Neural cell (in vitro differentiated cells): Measurements from ENCODE around the gene LILRB4. TPM values are rescaled to one million over a fixed set of nuclear protein-coding genes. Genes with fewer than 3 reads are reported as not detected.

Experiments
- H2AFZ ChIP-seq: fragments of 200-600, 300-800 bp; sonication (generic), shearing (Covaris generic); 2 replicates; pipeline ENCODE4 v1.6.0; 2014; ENCODE audit warnings: low read depth, mild to moderate bottlenecking, antibody characterized with exemption, low read length, moderate library complexity
- H3F3A ChIP-seq: fragments of 200-600 bp; shearing (Covaris generic); 2 replicates; pipeline ENCODE4 v1.6.1; 2016; ENCODE audit warnings: mild to moderate bottlenecking, moderate library complexity, mixed read lengths, antibody characterized with exemption, low read length; ENCODE audit not compliant: insufficient read depth, poor library complexity, severe bottlenecking
- H3K27ac ChIP-seq: fragments of 200-600, 300-800 bp; sonication (generic), shearing (Covaris generic); 2 replicates; pipeline ENCODE4 v1.5.1; 2014; ENCODE audit warnings: mild to moderate bottlenecking, low read length, moderate library complexity
- H3K27me3 ChIP-seq: fragments of 300-800, 200-600 bp; sonication (generic), shearing (Covaris generic); 2 replicates; pipeline ENCODE4 v1.6.0; 2014; ENCODE audit warnings: mild to moderate bottlenecking, low read depth, low read length, moderate library complexity; ENCODE audit not compliant: insufficient read depth
- H3K36me3 ChIP-seq: fragments of 300-800, 200-600 bp; sonication (generic), shearing (Covaris generic); 2 replicates; pipeline ENCODE4 v1.5.1; 2014; ENCODE audit warnings: mild to moderate bottlenecking, antibody characterized with exemption, low read length, moderate library complexity; ENCODE audit not compliant: insufficient read depth
- H3K4me2 ChIP-seq: fragments of 300-800, 200-600 bp; sonication (generic), shearing (Covaris generic); 2 replicates; pipeline ENCODE4 v1.6.0; 2014; ENCODE audit warnings: mild to moderate bottlenecking, low read length
- H3K4me3 ChIP-seq: fragments of 300-800, 200-600 bp; sonication (generic), shearing (Covaris generic); 2 replicates; pipeline ENCODE4 v1.5.1; 2014; ENCODE audit warnings: mild to moderate bottlenecking, low read length, moderate library complexity
- H3K79me2 ChIP-seq: fragments of 200-600 bp; shearing (Covaris generic); replicated peaks from 2 replicates; pipeline ENCODE4 v1.6.0; 2014; ENCODE audit warnings: mild to moderate bottlenecking, low read length, moderate library complexity; ENCODE audit not compliant: insufficient read depth
- H3K9ac ChIP-seq: fragments of 300-800, 200-600 bp; sonication (generic), shearing (Covaris generic); 2 replicates; pipeline ENCODE4 v1.6.1; 2016; ENCODE audit warnings: mild to moderate bottlenecking, low read length, mixed read lengths
- H3K9me2 ChIP-seq: fragments of 200-600 bp; shearing (Covaris generic); 2 replicates; pipeline ENCODE4 v1.6.1; 2016; ENCODE audit warnings: mild to moderate bottlenecking, low read length, mixed read lengths; ENCODE audit not compliant: insufficient read depth
- H3K9me3 ChIP-seq: fragments of 200-600, 300-800 bp; sonication (generic), shearing (Covaris generic); 2 replicates; pipeline ENCODE4 v1.6.1; 2016; ENCODE audit warnings: mild to moderate bottlenecking, mixed run types, low read length, moderate library complexity, mixed read lengths
- H4K20me1 ChIP-seq: fragments of 200-600 bp; shearing (Covaris generic); 2 replicates; pipeline ENCODE4 v1.6.1; 2016; ENCODE audit warnings: mild to moderate bottlenecking, mixed run types; ENCODE audit not compliant: insufficient read depth
- CTCF ChIP-seq: fragments of 450-650 bp; IDR thresholded peaks from 2 replicates; pipeline ENCODE4 v1.5.1; 2014; ENCODE audit warnings: antibody characterized with exemption, mild to moderate bottlenecking, moderate library complexity; ENCODE audit not compliant: poor library complexity, severe bottlenecking
- EP300 ChIP-seq: fragments of 450-650 bp; conservative IDR thresholded peaks from 2 replicates; pipeline ENCODE4 v1.6.1; 2014; ENCODE audit warnings: antibody characterized with exemption, mild to moderate bottlenecking, moderate library complexity; ENCODE audit not compliant: poor library complexity, severe bottlenecking
- EZH2 ChIP-seq: fragments of 200-600, 300-800 bp; shearing (Covaris generic), sonication (generic); IDR thresholded peaks from 2 replicates; pipeline ENCODE4 v1.6.1; 2014; ENCODE audit warnings: antibody characterized with exemption, low read length, borderline replicate concordance, mild to moderate bottlenecking; ENCODE audit not compliant: insufficient read depth, poor library complexity, severe bottlenecking
- MXI1 ChIP-seq: fragments of 450-650 bp; conservative IDR thresholded peaks from 2 replicates; pipeline ENCODE4 v1.6.1; 2014; ENCODE audit warnings: antibody characterized with exemption, mild to moderate bottlenecking; ENCODE audit not compliant: poor library complexity, severe bottlenecking
- POLR2AphosphoS5 ChIP-seq: IDR thresholded peaks from 2 replicates; pipeline ENCODE4 v1.6.1; 2012
- RAD21 ChIP-seq: fragments of 450-650 bp; conservative IDR thresholded peaks from 2 replicates; pipeline ENCODE4 v1.6.1; 2014; ENCODE audit warnings: antibody characterized with exemption, mild to moderate bottlenecking, moderate library complexity
- REST ChIP-seq: IDR thresholded peaks from 2 replicates; pipeline ENCODE4 v1.6.1; 2012; ENCODE audit warnings: borderline replicate concordance
- SMC3 ChIP-seq: fragments of 450-650 bp; conservative IDR thresholded peaks from 2 replicates; pipeline ENCODE4 v1.6.1; 2014; ENCODE audit warnings: antibody characterized with exemption, mild to moderate bottlenecking, moderate library complexity; ENCODE audit not compliant: poor library complexity
- TAF1 ChIP-seq: IDR thresholded peaks from 2 replicates; pipeline ENCODE4 v1.6.1; 2012; ENCODE audit warnings: low read depth
- polyA plus RNA-seq: library from polyadenylated mRNA; depleted of rRNA; stranded (reverse); fragments of >200 nt; gene quantifications from 2 replicates; pipeline ENCODE4 v1.2.3, GENCODE V29; 2014

The LILRB4 gene
- polyA plus RNA-seq, 1 donor from 2014 or later = not detected

- no peak overlapping the region for H3K4me2 ChIP-seq
- no peaks in the 10 kb centered on the region for H3F3A ChIP-seq
- H3K4me3 ChIP-seq = no peak overlapping the region
- no peaks in the 10 kb centered on the region for H3K27me3 ChIP-seq
- TF ChIP-seq RAD21 (no peak), POLR2AphosphoS5 (no peak), EZH2 (no peak), CTCF (no peak), MXI1 (no peak), SMC3 (no peak), TAF1 (no peak), REST (no peak), EP300 (no peak)
- H3K79me2 ChIP-seq = no peaks in the 10 kb centered on the region
- H3K9me3 ChIP-seq = no peaks in the 10 kb centered on the region
- no peak overlapping the region for H3K9ac ChIP-seq
- no peaks in the 10 kb centered on the region for H3K9me2 ChIP-seq
- H4K20me1 ChIP-seq = no peaks in the 10 kb centered on the region
- no peak overlapping the region for H3K27ac ChIP-seq
- H3K36me3 ChIP-seq = no peaks in the 10 kb centered on the region
- no peak overlapping the region for H2AFZ ChIP-seq
These were observed 12.6 kb upstream of the LILRB4 start for GRCh38 chr19:54650108-54650655.

- H3K36me3 ChIP-seq = no peaks in the 10 kb centered on the region
- no peaks in the 10 kb centered on the region for H3K9me3 ChIP-seq
- no peaks in the 10 kb centered on the region for H3F3A ChIP-seq
- no peak overlapping the region for H3K4me2 ChIP-seq
- no peaks in the 10 kb centered on the region for H4K20me1 ChIP-seq
- H3K79me2 ChIP-seq = no peaks in the 10 kb centered on the region
- H3K9me2 ChIP-seq = no peaks in the 10 kb centered on the region
- H3K4me3 ChIP-seq = no peak overlapping the region
- TF ChIP-seq EP300 (no peak), TAF1 (no peak), RAD21 (no peak), POLR2AphosphoS5 (no peak), SMC3 (no peak), EZH2 (no peak), REST (no peak), CTCF (no peak), MXI1 (no peak)
- no peak overlapping the region for H2AFZ ChIP-seq
- H3K27ac ChIP-seq = no peak overlapping the region
- H3K27me3 ChIP-seq = no peaks in the 10 kb centered on the region
- no peak overlapping the region for H3K9ac ChIP-seq
These were observed 9.5 kb upstream of the LILRB4 start for GRCh38 chr19:54653181-54653809.
